Lung (tissue), 12 donors: Measurements from ENCODE around the gene IL27RA. TPM values are rescaled to one million over a fixed set of nuclear protein-coding genes. Genes with fewer than 3 reads are reported as not detected.

Experiments used
- ATAC-seq: fragments of 200-7000 bp; cut with Tn5 transposase; one replicate; pipeline ENCODE4 v1.9.1; 2020; ENCODE audit warnings: moderate number of reproducible peaks; ENCODE audit not compliant: insufficient read depth, low FRiP score
- DNase-seq, 3 donors: peaks; one replicate each; pipeline ENCODE4 v3.0.0-alpha.2; 2013 to 2017
- H3K27ac ChIP-seq, 2 donors: one replicate each; pipeline ENCODE4 v1.5.1; 2013; ENCODE audit warnings: mild to moderate bottlenecking in 2 of 2, moderate library complexity in 2 of 2, control low read depth in 1 of 2, inconsistent platforms in 1 of 2, low read depth in 1 of 2, low read length in 1 of 2
- H3K27me3 ChIP-seq, 3 donors: one replicate each; pipeline ENCODE4 v1.5.1; 2013; ENCODE audit warnings: low read length in 2 of 3; ENCODE audit not compliant: control insufficient read depth in 3 of 3, insufficient read depth in 3 of 3
- H3K36me3 ChIP-seq, 4 donors: one replicate each; pipeline ENCODE4 v1.5.1; 2013; ENCODE audit warnings: low read length in 4 of 4, mild to moderate bottlenecking in 1 of 4, moderate library complexity in 1 of 4; ENCODE audit not compliant: control insufficient read depth in 4 of 4, insufficient read depth in 4 of 4
- H3K4me1 ChIP-seq, 5 donors: one replicate each; pipeline ENCODE4 v1.5.1; 2013; ENCODE audit warnings: low read length in 5 of 5, mild to moderate bottlenecking in 2 of 5, moderate library complexity in 1 of 5; ENCODE audit not compliant: control insufficient read depth in 5 of 5, insufficient read depth in 5 of 5
- H3K4me3 ChIP-seq: one replicate; pipeline ENCODE4 v1.5.1; 2013; ENCODE audit warnings: mild to moderate bottlenecking, control low read depth, moderate library complexity
- H3K9ac ChIP-seq, 2 donors: one replicate each; pipeline ENCODE4 v1.5.1; 2013; ENCODE audit warnings: low read length in 2 of 2, control low read depth in 1 of 2; ENCODE audit not compliant: insufficient read depth in 1 of 2
- H3K9me3 ChIP-seq, 4 donors: one replicate each; pipeline ENCODE4 v1.5.1; 2013; ENCODE audit warnings: low read length in 3 of 4, mild to moderate bottlenecking in 1 of 4, moderate library complexity in 1 of 4; ENCODE audit not compliant: control insufficient read depth in 4 of 4, insufficient read depth in 3 of 4
- CTCF ChIP-seq: IDR thresholded peaks from 2 replicates; pipeline ENCODE4 v1.5.1; 2012; ENCODE audit warnings: mild to moderate bottlenecking; ENCODE audit errors: control extremely low read depth, extremely low read depth
- WGBS, 2 donors: extraction: QIAGEN DNeasy Blood & Tissue Kit; methylation state at CpG; one replicate each; pipeline ENCODE4 v1.1.7; 2013; 5-methylcytosine and 5-hydroxymethylcytosine counted together
- polyA plus RNA-seq, 2 donors: library from polyadenylated mRNA; stranded (reverse); fragments of 200-250 nt; gene quantifications; one replicate each; pipeline ENCODE4 v1.2.1, GENCODE V29; 2013
- total RNA-seq, 2 donors: library from RNA; depleted of rRNA in 1 of 2; stranded (reverse); fragments of >200 nt in 1 of 2; gene quantifications; one replicate each; pipeline ENCODE4 v1.2.1, GENCODE V29; 2014 to 2021
- donor health status: control.
- donor health status: control.
- donor health status: Bipolar disorder and iron deficiency.
- donor health status: healthy.
- donor health status: DM: yes; HTN: yes; CAD: no.

The IL27RA gene
- total and polyA plus RNA-seq, 4 donors, result 7.0 to 22.7 (median 15.0) TPM

GRCh38 chr19:14063105-14063504 lies 31.5 kb downstream of the IL27RA start:
- ATAC-seq, result no peak
- no peak overlapping the region for H3K9ac ChIP-seq
- H3K4me3 ChIP-seq, result no peak overlapping the region
- no peaks in the 10 kb centered on the region for H3K36me3 ChIP-seq
- TF ChIP-seq CTCF, result no peak
- H3K9me3 ChIP-seq, result no peaks in the 10 kb centered on the region
- WGBS, 2 donors, result 54 to 61% methylated on average over 7 of the region's 7 CpGs
- H3K4me1 ChIP-seq, result peaks cover 1 to 5% (median 2%) of the 10 kb centered on the region in 5 donors
- peaks cover 0 to 8% (median 5%) of the 10 kb centered on the region in 3 donors for H3K27me3 ChIP-seq
- no peak for DNase-seq
- H3K27ac ChIP-seq, result no peak overlapping the region

DNA sequence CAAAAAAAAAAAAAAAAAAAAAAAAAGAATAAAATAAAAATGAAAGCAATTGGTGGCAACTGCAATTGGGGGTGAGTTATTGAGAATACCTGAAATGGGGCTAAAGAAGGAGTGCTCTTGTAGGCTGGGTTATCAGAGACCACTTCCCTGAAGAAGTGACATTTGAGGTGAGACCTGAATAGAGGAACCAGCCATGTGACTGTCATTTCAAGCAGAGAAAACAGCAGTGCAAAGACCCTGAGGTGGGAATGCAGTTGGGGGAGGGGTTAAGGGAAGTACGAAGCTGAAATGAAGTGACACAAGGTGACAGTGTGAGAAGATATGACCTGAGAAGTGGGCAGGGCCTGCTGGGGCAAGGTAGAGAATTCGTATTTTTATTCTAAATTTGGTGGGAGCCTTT lies 34.6 kb downstream of the IL27RA start:
- Histone ChIP-seq H3K9me3 (no peaks in the 10 kb centered on the region), H3K4me3 (no peak overlapping the region), H3K4me1 (no peaks in the 10 kb centered on the region), H3K36me3 (no peaks in the 10 kb centered on the region), H3K27ac (no peak overlapping the region), H3K9ac (no peak overlapping the region), H3K27me3 (no peaks in the 10 kb centered on the region)
- TF ChIP-seq CTCF, result no peak
- no peak for DNase-seq
- no peak for ATAC-seq
- WGBS, 2 donors, result 71 to 72% methylated on average over 2 of the region's 2 CpGs

DNA sequence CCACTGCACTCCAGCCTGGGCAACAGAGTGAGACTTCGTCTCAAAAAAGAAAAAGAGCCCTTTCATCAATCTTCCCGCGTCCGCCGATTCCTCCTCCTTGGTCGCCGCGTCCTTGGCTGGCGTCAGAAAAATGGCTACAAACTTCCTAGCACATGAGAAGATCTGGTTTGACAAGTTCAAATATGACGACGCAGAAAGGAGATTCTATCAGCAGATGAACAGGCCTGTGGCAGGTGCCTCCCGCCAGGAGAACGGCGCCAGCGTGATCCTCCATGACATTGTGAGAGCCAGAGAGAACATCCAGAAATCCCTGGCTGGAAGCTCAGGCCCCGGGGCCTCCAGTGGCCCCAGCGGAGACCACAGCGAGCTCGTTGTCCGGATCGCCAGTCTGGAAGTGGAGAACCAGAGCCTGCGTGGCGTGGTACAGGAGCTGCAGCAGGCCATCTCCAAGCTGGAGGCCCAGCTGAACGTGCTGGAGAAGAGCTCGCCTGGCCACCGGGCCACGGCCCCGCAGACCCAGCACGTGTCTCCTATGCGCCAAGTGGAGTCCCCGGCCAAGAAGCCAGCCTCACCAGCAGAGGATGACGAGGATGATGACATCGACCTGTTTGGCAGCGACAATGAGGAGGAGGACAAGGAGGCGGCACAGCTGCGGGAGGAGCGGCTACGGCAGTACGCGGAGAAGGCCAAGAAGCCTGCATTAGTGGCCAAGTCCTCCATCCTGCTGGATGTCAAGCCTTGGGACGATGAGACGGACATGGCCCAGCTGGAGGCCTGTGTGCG lies 38.9 kb downstream of the IL27RA start:
- H3K4me1 ChIP-seq, result peaks cover 0 to 34% (median 3%) of the 10 kb centered on the region in 5 donors
- ATAC-seq (no peak), DNase-seq (peak in 2 of 3 donors; percentile 19 to 31)

More for the DNA sequence above, 38.9 kb downstream of the IL27RA start:
- WGBS, 2 donors, result 95 to 96% methylated on average over 43 of the region's 43 CpGs
- H3K27me3 ChIP-seq, result no peaks in the 10 kb centered on the region
- H3K36me3 ChIP-seq, result no peaks in the 10 kb centered on the region
- H3K4me3 ChIP-seq, result no peak overlapping the region
- H3K9ac ChIP-seq, result no peak overlapping the region
- TF ChIP-seq CTCF, result no peak
- H3K27ac ChIP-seq, result no peak overlapping the region
- H3K9me3 ChIP-seq, result no peaks in the 10 kb centered on the region
